MM.1S (cell line): Measurements from ENCODE around the gene CNTNAP2.

ENCODE experiments used
- DNase-seq: peaks from one replicate; pipeline ENCODE4 v3.0.0-alpha.2; 2015
- H2AFZ ChIP-seq: fragments of 300-600 bp; sonication (generic); 2 replicates; pipeline ENCODE4 v1.6.0; 2016; ENCODE audit warnings: antibody characterized with exemption, low read length
- H3F3A ChIP-seq: fragments of 300-600 bp; sonication (generic); 2 replicates; pipeline ENCODE4 v1.6.1; 2016; ENCODE audit warnings: mild to moderate bottlenecking, antibody characterized with exemption, low read length, moderate library complexity, mixed read lengths; ENCODE audit not compliant: insufficient read depth
- H3K27ac ChIP-seq: fragments of 300-600 bp; sonication (generic); 2 replicates; pipeline ENCODE4 v1.5.1; 2016; ENCODE audit warnings: mild to moderate bottlenecking, low read length
- H3K27me3 ChIP-seq: fragments of 300-600 bp; sonication (generic); replicated peaks from 2 replicates; pipeline ENCODE4 v1.6.0; 2016; ENCODE audit warnings: low read length; ENCODE audit not compliant: insufficient read depth
- H3K36me3 ChIP-seq: fragments of 300-600 bp; sonication (generic); replicated peaks from 2 replicates; pipeline ENCODE4 v1.6.1; 2016; ENCODE audit warnings: mild to moderate bottlenecking, low read length, mixed read lengths; ENCODE audit not compliant: insufficient read depth
- H3K4me1 ChIP-seq: fragments of 300-600 bp; sonication (generic); 2 replicates; pipeline ENCODE4 v1.6.1; 2016; ENCODE audit warnings: low read length, mixed read lengths
- H3K4me2 ChIP-seq: fragments of 300-600 bp; sonication (generic); 2 replicates; pipeline ENCODE4 v1.6.0; 2016; ENCODE audit warnings: low read depth, low read length
- H3K4me3 ChIP-seq: fragments of 300-600 bp; sonication (generic); 2 replicates; pipeline ENCODE4 v1.5.1; 2016; ENCODE audit warnings: low read length, mixed read lengths
- H3K79me2 ChIP-seq: fragments of 300-600 bp; sonication (generic); 2 replicates; pipeline ENCODE4 v1.6.1; 2016; ENCODE audit warnings: mixed run types, low read length, mixed read lengths
- H3K9ac ChIP-seq: fragments of 300-600 bp; sonication (generic); 2 replicates; pipeline ENCODE4 v1.6.1; 2016; ENCODE audit warnings: low read length, mixed read lengths
- H3K9me2 ChIP-seq: fragments of 300-600 bp; sonication (generic); replicated peaks from 2 replicates; pipeline ENCODE4 v1.6.1; 2016; ENCODE audit warnings: mild to moderate bottlenecking, low read length, mixed read lengths; ENCODE audit not compliant: insufficient read depth
- H3K9me3 ChIP-seq: fragments of 300-600 bp; sonication (generic); replicated peaks from 2 replicates; pipeline ENCODE4 v1.6.1; 2016; ENCODE audit warnings: mild to moderate bottlenecking, low read length, mixed read lengths; ENCODE audit not compliant: insufficient read depth
- H4K20me1 ChIP-seq: fragments of 300-600 bp; sonication (generic); 2 replicates; pipeline ENCODE4 v1.6.1; 2016; ENCODE audit warnings: mild to moderate bottlenecking, low read length, moderate library complexity, mixed read lengths; ENCODE audit not compliant: insufficient read depth
- EZH2 ChIP-seq: fragments of 300-600 bp; sonication (generic); optimal IDR thresholded peaks from 2 replicates; pipeline ENCODE3; 2017; ENCODE audit warnings: low read depth, mild to moderate bottlenecking, antibody characterized with exemption, low read length, mixed read lengths
- EZH2phosphoT487 ChIP-seq: fragments of 300-600 bp; sonication (generic); IDR thresholded peaks from 2 replicates; pipeline ENCODE4 v1.6.1; 2018; ENCODE audit warnings: antibody characterized with exemption, low read length
- TF ChIP-seq, protein P1 (sequence below): fragments of 300-600 bp; sonication (generic); IDR thresholded peaks from 2 replicates; pipeline ENCODE4 v1.5.1; 2016; ENCODE audit warnings: antibody characterized with exemption, low read length, mixed read lengths

Gene CNTNAP2

DNA sequence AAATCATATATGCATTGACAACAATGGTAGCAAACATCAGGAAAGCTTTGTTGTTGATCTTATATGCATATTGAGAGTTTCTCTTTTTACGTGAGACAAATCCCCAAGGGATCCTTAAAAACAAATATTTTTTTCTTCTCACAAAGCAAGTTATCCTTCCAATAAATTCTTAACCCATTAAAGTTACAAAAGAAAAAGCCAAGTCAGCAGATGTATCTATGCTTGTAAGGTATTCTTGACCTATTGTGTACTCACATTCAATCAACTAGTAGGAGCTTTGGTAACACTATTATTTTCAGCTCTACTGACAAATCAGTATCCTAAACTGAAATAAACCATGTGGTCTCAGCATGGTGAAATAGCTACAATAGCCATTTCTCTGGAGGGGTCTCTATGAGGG lies 586.3 kb downstream of the CNTNAP2 start:
- Histone ChIP-seq H4K20me1 (no peaks in the 10 kb centered on the region), H3K9me3 (no peaks in the 10 kb centered on the region), H3K27me3 (no peaks in the 10 kb centered on the region), H2AFZ (no peak overlapping the region), H3F3A (no peaks in the 10 kb centered on the region), H3K4me3 (no peak overlapping the region), H3K36me3 (no peaks in the 10 kb centered on the region), H3K4me1 (no peaks in the 10 kb centered on the region), H3K9ac (no peak overlapping the region), H3K4me2 (no peak overlapping the region), H3K9me2 (no peaks in the 10 kb centered on the region), H3K27ac (no peak overlapping the region), H3K79me2 (no peaks in the 10 kb centered on the region)
- TF ChIP-seq, protein P1, sequence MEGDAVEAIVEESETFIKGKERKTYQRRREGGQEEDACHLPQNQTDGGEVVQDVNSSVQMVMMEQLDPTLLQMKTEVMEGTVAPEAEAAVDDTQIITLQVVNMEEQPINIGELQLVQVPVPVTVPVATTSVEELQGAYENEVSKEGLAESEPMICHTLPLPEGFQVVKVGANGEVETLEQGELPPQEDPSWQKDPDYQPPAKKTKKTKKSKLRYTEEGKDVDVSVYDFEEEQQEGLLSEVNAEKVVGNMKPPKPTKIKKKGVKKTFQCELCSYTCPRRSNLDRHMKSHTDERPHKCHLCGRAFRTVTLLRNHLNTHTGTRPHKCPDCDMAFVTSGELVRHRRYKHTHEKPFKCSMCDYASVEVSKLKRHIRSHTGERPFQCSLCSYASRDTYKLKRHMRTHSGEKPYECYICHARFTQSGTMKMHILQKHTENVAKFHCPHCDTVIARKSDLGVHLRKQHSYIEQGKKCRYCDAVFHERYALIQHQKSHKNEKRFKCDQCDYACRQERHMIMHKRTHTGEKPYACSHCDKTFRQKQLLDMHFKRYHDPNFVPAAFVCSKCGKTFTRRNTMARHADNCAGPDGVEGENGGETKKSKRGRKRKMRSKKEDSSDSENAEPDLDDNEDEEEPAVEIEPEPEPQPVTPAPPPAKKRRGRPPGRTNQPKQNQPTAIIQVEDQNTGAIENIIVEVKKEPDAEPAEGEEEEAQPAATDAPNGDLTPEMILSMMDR, result no peak
- TF ChIP-seq EZH2phosphoT487 (no peak), EZH2 (no peak)
- DNase-seq, result no peak

DNA sequence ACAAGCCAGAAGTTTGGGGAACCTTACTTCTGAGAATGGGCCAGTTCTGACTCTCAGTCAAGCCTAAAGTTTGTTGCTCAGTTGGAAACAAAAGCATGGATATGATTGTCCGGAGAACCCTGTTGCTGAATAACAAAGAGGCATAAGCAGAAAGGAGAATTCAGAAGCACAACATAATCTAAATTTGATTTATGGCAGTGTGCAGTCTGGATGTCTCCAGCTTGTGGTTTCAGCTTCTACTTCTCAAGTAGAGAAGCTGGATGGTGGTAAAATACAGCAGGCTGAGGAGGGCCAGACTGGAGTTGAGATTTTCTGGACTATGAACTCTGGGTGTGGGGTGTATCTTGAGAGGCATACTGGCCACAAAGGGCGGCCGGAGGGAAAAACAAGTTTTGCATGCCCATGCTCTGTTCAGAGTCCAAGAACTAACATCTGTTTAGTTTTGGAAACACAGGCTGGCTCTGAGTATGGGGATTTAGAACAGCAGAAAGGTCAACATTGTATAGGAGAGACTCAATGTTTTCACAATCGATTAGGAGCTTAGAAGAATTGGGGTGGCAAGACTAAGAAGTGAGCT lies 592.9 kb downstream of the CNTNAP2 start:
- H3K4me1 ChIP-seq, result no peaks in the 10 kb centered on the region
- no peak for DNase-seq
- no peak overlapping the region for H3K4me3 ChIP-seq
- TF ChIP-seq EZH2phosphoT487 (no peak), EZH2 (no peak)
- TF ChIP-seq, protein P1, result no peak
- H3K9me3 ChIP-seq, result no peaks in the 10 kb centered on the region
- no peaks in the 10 kb centered on the region for H3K36me3 ChIP-seq
- H3K27ac ChIP-seq, result no peak overlapping the region
- H3K27me3 ChIP-seq, result no peaks in the 10 kb centered on the region
- H2AFZ ChIP-seq, result no peak overlapping the region
- H3K9ac ChIP-seq, result no peak overlapping the region
- no peaks in the 10 kb centered on the region for H3F3A ChIP-seq
- H3K4me2 ChIP-seq, result no peak overlapping the region
- H3K79me2 ChIP-seq, result no peaks in the 10 kb centered on the region
- no peaks in the 10 kb centered on the region for H4K20me1 ChIP-seq
- H3K9me2 ChIP-seq, result no peaks in the 10 kb centered on the region

DNA sequence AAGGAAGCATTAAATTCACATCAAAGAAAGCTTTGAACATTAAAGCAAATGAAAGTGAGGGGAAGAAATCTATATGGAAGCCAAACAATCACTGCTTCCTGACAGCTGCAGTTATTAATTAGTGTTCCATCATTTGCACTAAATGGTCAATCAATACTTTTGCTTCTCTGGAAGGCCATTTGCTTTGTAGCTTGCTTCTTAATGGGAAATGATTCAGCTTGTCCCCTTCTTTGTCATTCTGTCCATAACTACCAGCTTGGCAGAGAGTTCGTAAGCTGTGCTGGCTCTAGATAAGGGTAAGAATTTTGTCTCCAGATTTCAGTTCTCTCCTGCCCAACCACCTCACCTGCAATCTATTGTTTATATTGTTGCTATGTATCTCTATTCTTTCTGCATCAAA lies 596.6 kb downstream of the CNTNAP2 start:
- H3K27ac ChIP-seq, result no peak overlapping the region
- no peaks in the 10 kb centered on the region for H3F3A ChIP-seq
- no peaks in the 10 kb centered on the region for H3K27me3 ChIP-seq
- H3K4me3 ChIP-seq, result no peak overlapping the region
- no peaks in the 10 kb centered on the region for H3K79me2 ChIP-seq
- no peak for DNase-seq
- H3K4me2 ChIP-seq, result no peak overlapping the region
- no peaks in the 10 kb centered on the region for H3K4me1 ChIP-seq
- H3K36me3 ChIP-seq, result no peaks in the 10 kb centered on the region
- no peaks in the 10 kb centered on the region for H3K9me3 ChIP-seq
- H3K9ac ChIP-seq, result no peak overlapping the region
- no peaks in the 10 kb centered on the region for H4K20me1 ChIP-seq
- no peaks in the 10 kb centered on the region for H3K9me2 ChIP-seq
- TF ChIP-seq EZH2phosphoT487, result no peak
- TF ChIP-seq EZH2, result no peak
- TF ChIP-seq, protein P1, result no peak
- H2AFZ ChIP-seq, result no peak overlapping the region
